Mesenteric fat pad (tissue), 1 donor: ENCODE results near the gene TMEM182. TPM values are rescaled to one million over a fixed set of nuclear protein-coding genes. Genes with fewer than 3 reads are reported as not detected.
A peak's percentile ranks its signal among the peaks of the same experiment; 100 is the strongest.

ENCODE experiments used
- DNase-seq: peaks from one replicate; pipeline ENCODE4 v3.0.0-alpha.2; 2020; ENCODE audit warnings: low spot score
- total RNA-seq: library from RNA; stranded (reverse); fragmentation: NEBNext Ultra II Directional; extraction: Animal tissue kit (Norgen Biotek cat#: 25700); gene quantifications from one replicate; pipeline ENCODE4 v1.2.1, GENCODE V29; 2021
- donor health status: DM: yes; HTN: yes; CAD: no.

The TMEM182 gene
- total RNA-seq, 1 donor from 2014 or later = 1.6 TPM

DNA sequence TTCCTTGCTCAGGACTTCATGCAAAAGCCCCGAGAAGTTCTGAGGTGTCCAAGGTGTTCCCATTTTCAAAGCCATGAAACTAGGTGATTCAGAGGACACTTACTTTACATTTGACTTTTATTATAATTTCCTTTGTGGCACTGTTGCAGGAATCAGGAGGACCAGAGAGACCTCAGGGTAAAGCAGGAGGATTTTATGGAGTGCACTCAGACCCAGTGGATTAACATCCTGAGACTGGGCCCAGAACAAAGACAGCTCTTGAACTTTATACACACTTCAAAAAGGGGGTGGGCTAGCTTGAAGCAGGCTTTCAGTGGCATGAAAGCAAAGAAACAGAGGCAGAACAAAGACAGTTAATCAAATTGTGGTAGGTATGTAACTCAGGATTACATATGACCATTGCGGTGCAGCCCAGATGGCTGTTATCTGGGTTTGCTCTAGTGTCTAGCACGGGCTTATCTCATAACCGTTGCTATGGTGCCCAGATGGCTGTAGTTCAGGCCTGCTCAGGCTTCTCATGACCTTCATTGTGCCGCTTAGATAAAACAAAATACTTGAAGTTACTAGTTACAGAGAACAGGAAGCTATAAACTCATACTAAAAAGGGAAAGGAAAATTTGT is 39.4 kb downstream of the TMEM182 start:
- no peak for DNase-seq

DNA sequence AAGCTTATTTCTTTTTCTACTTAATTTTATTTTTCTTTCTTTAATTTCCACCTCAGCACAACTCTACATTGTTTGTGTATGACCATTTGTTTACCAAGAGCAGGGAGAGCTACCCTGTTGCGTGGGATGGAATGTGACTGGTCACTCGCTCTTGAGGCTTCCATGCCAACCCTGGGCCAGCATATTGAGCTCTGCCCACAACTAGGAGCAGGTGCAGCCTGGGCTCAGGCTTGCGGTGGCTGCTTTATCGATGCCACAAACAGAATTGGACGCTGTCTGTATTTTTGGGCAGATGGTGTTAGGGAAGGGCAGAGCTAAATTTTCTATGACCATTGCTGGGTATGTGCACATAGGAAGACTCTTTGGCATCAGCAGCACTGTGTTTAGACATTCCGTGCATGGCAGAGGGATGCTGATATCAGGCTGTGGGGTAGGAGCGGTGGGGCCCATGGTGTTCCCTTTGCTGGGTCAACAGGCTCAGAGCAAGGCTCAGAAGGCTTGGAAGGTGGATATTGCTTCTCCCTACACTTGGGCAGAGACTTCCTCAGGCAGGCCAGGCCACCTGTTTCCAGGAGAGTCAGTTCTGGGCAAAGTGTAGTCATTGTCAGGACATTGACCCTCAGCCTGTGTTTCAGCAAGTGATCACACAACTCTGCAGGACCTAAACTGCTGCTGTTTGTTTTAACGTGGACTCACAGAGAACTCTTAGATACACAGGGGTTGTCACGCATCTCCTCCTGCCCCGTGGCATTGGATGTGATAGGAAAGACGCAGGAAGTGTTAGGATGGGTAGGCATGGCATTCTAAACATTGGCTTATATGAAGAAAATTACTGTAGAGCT is 40.2 kb downstream of the TMEM182 start:
- no peak for DNase-seq

GRCh38 chr2:102803041-102803896 is 41.4 kb downstream of the TMEM182 start:
- no peak for DNase-seq

GRCh38 chr2:102803897-102804217 is 42.0 kb downstream of the TMEM182 start:
- no peak for DNase-seq

GRCh38 chr2:102806250-102806837 is 44.5 kb downstream of the TMEM182 start:
- no peak for DNase-seq

DNA sequence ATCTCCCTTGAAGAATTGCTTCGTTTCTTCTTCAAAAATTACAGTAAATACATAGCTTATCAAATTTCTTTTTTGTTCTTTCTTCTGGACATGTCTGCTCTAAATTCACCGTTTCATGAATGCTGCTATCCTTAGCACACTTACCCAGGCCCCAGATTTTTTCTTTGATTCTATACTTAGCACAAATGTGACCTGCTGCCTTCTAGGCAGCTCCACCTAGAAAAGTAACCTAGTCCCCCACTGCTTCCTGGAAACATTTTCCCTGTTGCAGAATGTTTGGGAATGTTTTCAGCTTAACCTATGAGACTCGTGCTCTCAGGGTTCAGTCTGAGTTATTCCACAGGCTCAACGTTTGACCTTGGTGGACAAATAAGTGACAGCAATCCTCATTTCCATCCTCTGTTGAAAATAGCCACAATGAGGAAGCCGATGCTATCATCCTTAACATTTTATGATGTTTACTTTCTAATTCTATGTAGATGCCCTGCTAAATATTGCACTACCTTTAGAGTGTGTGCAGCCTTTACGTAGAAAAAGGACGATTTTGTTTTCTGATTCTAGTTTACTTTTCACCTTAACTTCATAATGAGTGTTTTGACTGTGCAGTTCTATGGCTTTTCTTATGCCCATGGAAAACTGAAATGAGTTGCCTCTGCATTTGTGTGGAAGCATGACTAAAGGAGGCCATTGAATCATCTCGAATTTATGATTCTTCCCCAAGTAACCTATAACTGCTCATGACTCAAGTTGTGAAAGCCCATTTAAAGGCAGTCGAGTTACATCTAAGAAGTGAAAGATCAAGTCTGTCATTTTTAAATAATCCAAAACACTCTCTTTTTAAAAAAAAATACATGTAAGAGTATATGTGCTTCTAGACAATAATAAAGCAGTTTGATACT is 47.7 kb downstream of the TMEM182 start:
- no peak for DNase-seq

DNA sequence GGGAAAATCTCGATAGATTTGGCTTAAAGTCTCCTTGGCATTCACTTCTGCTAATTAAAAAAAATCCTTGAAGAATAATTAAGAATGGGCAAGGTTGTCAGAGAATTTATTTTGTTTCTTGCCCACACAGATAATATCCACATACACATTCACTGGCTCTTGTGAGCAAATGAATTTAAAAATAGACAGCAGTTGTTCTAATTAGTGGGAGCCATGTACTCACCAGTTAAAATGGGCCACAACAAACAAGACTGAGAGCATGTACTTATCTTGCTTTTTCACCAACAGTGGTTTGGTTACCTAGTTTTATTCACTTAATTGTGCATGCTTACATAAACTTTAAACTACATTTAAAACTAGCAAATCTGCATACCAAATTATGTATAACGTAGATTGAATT is 53.5 kb downstream of the TMEM182 start:
- DNase-seq = no peak

- no peak for DNase-seq
These were observed 65.1 kb downstream of the TMEM182 start for GRCh38 chr2:102826904-102827303.

GRCh38 chr2:102832789-102833188 is 71.0 kb downstream of the TMEM182 start:
- DNase-seq = no peak

GRCh38 chr2:102834523-102835273 is 72.9 kb downstream of the TMEM182 start:
- no peak for DNase-seq

GRCh38 chr2:102837626-102838198 is 75.9 kb downstream of the TMEM182 start:
- no peak for DNase-seq

DNA sequence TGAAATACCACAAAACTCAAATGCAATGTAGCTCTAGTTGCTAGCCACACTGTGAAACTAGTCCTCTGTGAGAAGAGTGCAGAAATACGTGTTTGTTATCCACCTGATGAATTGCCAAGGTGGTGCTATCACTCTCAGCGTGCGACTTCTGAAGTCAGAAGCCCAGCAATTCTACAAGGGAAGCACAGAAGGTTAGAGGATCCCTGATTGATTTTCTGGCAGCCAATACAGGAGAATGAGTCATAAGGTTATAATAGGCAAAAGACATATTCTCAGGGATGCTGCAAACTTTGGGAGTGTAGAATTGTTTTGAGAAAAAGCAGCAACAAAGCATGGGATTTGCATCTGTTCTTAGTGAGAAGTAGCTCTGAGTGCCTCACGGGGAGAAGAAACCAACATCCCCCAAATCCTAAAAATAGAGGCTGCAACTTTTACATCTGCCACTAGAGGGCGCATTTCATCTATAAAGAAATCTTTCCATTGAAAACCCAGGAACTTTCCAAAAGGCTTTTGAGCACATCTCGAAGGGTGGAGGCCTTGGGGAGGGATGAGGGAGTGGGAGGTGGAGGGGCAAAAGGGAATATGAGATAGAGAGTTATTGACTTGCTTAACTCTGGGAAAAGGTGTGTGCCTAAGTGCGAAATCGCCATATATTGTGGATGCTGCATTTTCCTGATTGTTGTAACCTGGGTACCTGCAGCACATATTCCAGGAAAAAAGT is 78.0 kb downstream of the TMEM182 start:
- no peak for DNase-seq

- DNase-seq = no peak
These were observed 79.4 kb downstream of the TMEM182 start for GRCh38 chr2:102841107-102841840.

GRCh38 chr2:102843764-102844443 is 82.1 kb downstream of the TMEM182 start:
- no peak for DNase-seq

DNA sequence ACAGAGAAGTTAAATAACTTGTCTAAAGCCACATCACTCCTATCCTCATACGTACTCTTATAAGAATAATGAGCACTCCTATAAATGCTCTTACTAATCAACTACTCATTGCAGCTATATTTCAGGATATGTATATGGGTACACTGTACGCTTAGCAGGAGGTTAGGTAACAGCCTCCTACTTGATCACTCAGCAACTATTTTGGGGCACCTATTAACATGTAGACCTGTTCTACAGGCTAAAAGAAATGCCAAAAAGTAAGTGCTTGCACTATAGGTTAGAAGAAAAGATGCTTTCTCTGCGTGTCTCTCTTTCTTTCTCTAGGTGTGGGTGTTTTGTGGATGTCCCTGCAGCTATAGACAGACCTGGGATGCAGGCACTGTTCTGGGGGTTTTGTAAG is 83.1 kb downstream of the TMEM182 start:
- no peak for DNase-seq

- peak; percentile 92 for DNase-seq
These were observed 86.6 kb downstream of the TMEM182 start for GRCh38 chr2:102848366-102848839.

DNA sequence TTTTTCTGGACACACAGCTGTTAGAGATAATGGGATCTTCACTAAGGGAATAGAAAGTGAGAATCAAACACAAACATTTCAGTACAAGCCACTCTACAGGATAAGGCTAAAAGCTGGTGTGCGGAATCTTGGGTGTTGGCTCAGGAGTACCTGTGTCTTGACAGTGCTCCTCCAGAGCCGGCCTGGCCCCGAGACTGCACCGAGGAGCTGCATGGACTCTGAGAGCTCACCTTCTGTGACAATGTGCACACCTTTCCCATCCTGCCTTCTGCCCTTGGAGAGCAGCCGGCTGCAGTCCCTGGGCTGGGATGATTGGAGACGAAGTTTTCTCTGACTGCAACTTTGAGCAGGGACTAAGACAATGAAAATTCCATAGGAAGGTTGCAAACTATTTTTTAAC is 89.1 kb downstream of the TMEM182 start:
- DNase-seq = no peak
